GM15510 (cell line): Measurements from ENCODE around the gene HCK.

ENCODE experiments used
- POLR2A ChIP-seq: IDR thresholded peaks from 3 replicates; pipeline ENCODE4 v1.6.1; 2011; ENCODE audit warnings: borderline replicate concordance; ENCODE audit not compliant: insufficient read length; ENCODE audit errors: extremely low read depth

The HCK gene

GRCh38 chr20:32068174-32068573 is 16.1 kb downstream of the HCK start:
- no peak for TF ChIP-seq POLR2A

- no peak for TF ChIP-seq POLR2A
Measured at GRCh38 chr20:32069711-32070110, 17.7 kb downstream of the HCK start.

- no peak for TF ChIP-seq POLR2A
Measured at GRCh38 chr20:32070282-32070681, 18.2 kb downstream of the HCK start.

GRCh38 chr20:32070690-32071213 is 18.7 kb downstream of the HCK start:
- TF ChIP-seq POLR2A = no peak

GRCh38 chr20:32071395-32072167 is 19.5 kb downstream of the HCK start:
- no peak for TF ChIP-seq POLR2A

GRCh38 chr20:32072168-32072750 is 20.2 kb downstream of the HCK start:
- no peak for TF ChIP-seq POLR2A

GRCh38 chr20:32075534-32075933 is 23.5 kb downstream of the HCK start:
- TF ChIP-seq POLR2A = no peak

GRCh38 chr20:32077190-32077589 is 25.1 kb downstream of the HCK start:
- no peak for TF ChIP-seq POLR2A

- TF ChIP-seq POLR2A = no peak
Measured at GRCh38 chr20:32078322-32078721, 26.3 kb downstream of the HCK start.

GRCh38 chr20:32078791-32079190 is 26.7 kb downstream of the HCK start:
- no peak for TF ChIP-seq POLR2A

GRCh38 chr20:32079655-32080109 is 27.6 kb downstream of the HCK start:
- TF ChIP-seq POLR2A = no peak

GRCh38 chr20:32080783-32081182 is 28.7 kb downstream of the HCK start:
- TF ChIP-seq POLR2A = no peak

- no peak for TF ChIP-seq POLR2A
Measured at GRCh38 chr20:32083469-32083868, 31.4 kb downstream of the HCK start.

GRCh38 chr20:32087070-32087469 is 35.0 kb downstream of the HCK start:
- TF ChIP-seq POLR2A = no peak

GRCh38 chr20:32088759-32089158 is 36.7 kb downstream of the HCK start:
- TF ChIP-seq POLR2A = no peak
